ENCODE measurements around the gene RAD21L1. TPM values are rescaled to one million over a fixed set of nuclear protein-coding genes. Genes with fewer than 3 reads are reported as not detected.

RAD21L1 gene
- total RNA-seq, 2 donors from 2014 or later = 0.21 to 1.2 TPM

GRCh38 chr20:1187605-1188171 is 38.2 kb upstream of the RAD21L1 start:
- DNase-seq (no peak), ATAC-seq (replicated peaks in 1 of 2) (no peak)
- Mint-ChIP-seq H3K4me1 (ENCODE audit: low read depth) (peaks cover 11% of the 10 kb centered on the region), H3K36me3 (ENCODE audit: insufficient read depth in 2 of 2) (no peaks in the 10 kb centered on the region), H3K4me3 (no peak overlapping the region), H3K27ac (no peak overlapping the region), H3K27me3 (ENCODE audit: low read depth) (peaks cover 35% of the 10 kb centered on the region), H3K9me3 (no peaks in the 10 kb centered on the region)

DNA sequence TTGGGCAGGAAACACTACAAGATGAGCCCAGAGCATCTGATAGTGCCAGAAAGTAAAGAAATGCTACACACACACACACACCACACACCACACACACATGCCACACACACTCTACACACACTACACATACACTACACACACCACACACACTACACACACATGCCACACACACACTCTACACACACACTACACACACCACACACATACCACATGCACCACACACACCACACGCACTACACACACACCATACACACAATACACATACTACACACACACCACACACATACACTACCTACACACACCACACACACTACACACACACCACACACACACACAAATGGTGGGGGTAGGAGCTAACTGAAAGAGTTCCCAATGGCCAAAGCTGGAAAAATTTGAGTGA is 37.5 kb upstream of the RAD21L1 start:
- Mint-ChIP-seq H3K36me3 (ENCODE audit: insufficient read depth in 2 of 2) (no peaks in the 10 kb centered on the region), H3K9me3 (no peaks in the 10 kb centered on the region), H3K4me1 (ENCODE audit: low read depth) (peaks cover 11% of the 10 kb centered on the region), H3K27me3 (ENCODE audit: low read depth) (peaks cover 29% of the 10 kb centered on the region), H3K4me3 (no peak overlapping the region), H3K27ac (no peak overlapping the region)
- ATAC-seq (replicated peaks in 1 of 2) (no peak), DNase-seq (no peak)

DNA sequence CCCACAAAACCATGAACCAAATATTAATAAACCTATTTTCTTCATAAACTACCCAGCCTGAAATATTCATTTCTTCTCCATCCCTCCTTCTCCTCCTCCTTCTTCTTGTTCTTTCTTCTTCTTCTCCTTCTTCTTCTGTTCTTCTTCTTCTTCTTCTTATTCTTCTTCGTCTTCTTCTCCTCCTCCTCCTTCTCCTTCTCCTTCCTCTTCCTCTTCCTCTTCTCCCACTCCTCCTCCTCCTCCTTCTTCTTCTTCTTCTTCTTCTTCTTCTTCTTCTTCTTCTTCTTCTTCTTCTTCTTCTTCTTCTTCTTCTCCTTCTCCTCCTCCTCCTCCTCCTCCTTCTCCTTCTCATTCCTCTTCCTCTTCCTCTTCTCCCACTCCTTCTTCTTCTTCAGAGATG is 36.0 kb upstream of the RAD21L1 start:
- Mint-ChIP-seq H3K4me1 (ENCODE audit: low read depth) (peaks cover 5% of the 10 kb centered on the region), H3K27ac (no peak overlapping the region), H3K27me3 (ENCODE audit: low read depth) (peaks cover 14% of the 10 kb centered on the region), H3K4me3 (no peak overlapping the region), H3K36me3 (ENCODE audit: insufficient read depth in 2 of 2) (no peaks in the 10 kb centered on the region), H3K9me3 (no peaks in the 10 kb centered on the region)
- no peak for DNase-seq
- no peak for ATAC-seq (replicated peaks in 1 of 2)

- no peak for DNase-seq
- Mint-ChIP-seq H3K27me3 (ENCODE audit: low read depth) (peaks cover 14% of the 10 kb centered on the region), H3K27ac (no peak overlapping the region), H3K9me3 (no peaks in the 10 kb centered on the region), H3K36me3 (ENCODE audit: insufficient read depth in 2 of 2) (no peaks in the 10 kb centered on the region), H3K4me1 (ENCODE audit: low read depth) (peaks cover 4% of the 10 kb centered on the region), H3K4me3 (no peak overlapping the region)
- no peak for ATAC-seq (replicated peaks in 1 of 2)
These were observed 35.0 kb upstream of the RAD21L1 start for GRCh38 chr20:1190847-1191246.

DNA sequence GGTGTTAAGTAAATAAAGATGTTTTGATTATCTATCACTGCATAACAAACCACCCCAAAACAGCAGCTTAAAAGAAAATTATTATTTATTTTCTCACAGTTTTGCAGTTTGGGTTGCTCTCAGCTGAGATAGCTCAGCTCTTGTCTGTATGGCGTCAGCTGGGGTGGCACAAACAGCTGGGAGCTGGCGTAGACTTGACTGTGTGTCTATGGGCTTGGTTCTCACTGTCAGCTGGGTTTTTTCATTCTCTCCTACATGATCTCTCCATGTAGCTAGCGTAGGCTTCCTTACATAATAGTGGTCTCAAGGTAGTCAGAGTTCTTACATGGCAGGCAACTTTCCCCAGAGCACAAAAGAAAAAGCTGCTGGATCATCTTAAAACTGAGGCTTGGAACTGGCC is 34.5 kb upstream of the RAD21L1 start:
- peaks cover 14% of the 10 kb centered on the region for H3K27me3 Mint-ChIP-seq (ENCODE audit: low read depth)
- peaks cover 0 to under 1% of the 10 kb centered on the region in 2 donors for H3K9me3 Mint-ChIP-seq
- ATAC-seq (replicated peaks in 1 of 2) (no peak), DNase-seq (no peak)
- no peaks in the 10 kb centered on the region for H3K36me3 Mint-ChIP-seq (ENCODE audit: insufficient read depth in 2 of 2)
- H3K27ac Mint-ChIP-seq = no peak overlapping the region
- H3K4me3 Mint-ChIP-seq = no peak overlapping the region
- no peaks in the 10 kb centered on the region for H3K4me1 Mint-ChIP-seq (ENCODE audit: low read depth)

DNA sequence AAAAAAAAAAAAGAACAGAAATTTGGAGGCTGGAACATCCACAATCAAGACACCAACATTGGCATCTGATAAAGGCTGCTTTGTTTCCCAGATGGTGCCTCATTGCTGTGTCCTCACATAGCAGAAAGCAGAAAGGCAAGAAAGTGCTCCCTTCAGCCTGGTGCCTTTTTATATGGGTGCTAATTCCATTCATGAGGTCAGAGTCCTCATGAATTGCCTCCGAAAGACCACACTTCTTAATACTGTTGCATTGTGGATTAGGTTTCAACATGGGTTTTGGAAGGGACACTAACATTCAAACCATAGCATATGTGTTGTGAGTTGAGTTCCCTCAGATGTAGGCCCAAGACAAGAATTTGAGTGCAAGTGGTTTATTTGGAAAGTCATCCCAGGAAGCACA is 30.6 kb upstream of the RAD21L1 start:
- peaks cover 6% of the 10 kb centered on the region for H3K4me1 Mint-ChIP-seq (ENCODE audit: low read depth)
- H3K36me3 Mint-ChIP-seq (ENCODE audit: insufficient read depth in 2 of 2) = no peaks in the 10 kb centered on the region
- H3K9me3 Mint-ChIP-seq = peaks cover 0 to 2% of the 10 kb centered on the region in 2 donors
- H3K27me3 Mint-ChIP-seq (ENCODE audit: low read depth) = peaks cover 7% of the 10 kb centered on the region
- DNase-seq (no peak), ATAC-seq (replicated peaks in 1 of 2) (no peak)
- no peak overlapping the region for H3K27ac Mint-ChIP-seq
- H3K4me3 Mint-ChIP-seq = no peak overlapping the region

DNA sequence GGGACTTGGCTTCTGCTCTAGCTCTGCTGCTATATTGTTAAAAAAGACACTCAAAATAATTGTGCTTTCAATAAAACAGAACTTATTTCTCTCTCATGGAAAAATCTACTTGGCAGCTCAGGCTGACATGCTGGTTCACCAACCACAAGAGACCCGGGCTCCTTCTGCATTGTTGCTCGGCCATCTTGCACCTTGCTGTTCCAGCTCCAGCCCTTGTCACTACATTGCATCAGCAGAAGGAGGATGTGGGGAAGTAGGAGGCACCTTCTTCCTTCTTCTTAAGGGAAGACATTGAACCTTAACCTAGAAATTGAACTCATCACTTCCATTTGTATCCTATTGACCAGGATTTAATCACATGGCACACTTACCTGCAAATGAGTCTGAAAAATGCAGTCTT is 29.2 kb upstream of the RAD21L1 start:
- Mint-ChIP-seq H3K36me3 (ENCODE audit: insufficient read depth in 2 of 2) (no peaks in the 10 kb centered on the region), H3K9me3 (peaks cover 0 to 2% of the 10 kb centered on the region in 2 donors), H3K27ac (no peak overlapping the region), H3K27me3 (ENCODE audit: low read depth) (no peaks in the 10 kb centered on the region), H3K4me1 (ENCODE audit: low read depth) (peaks cover 9% of the 10 kb centered on the region), H3K4me3 (no peak overlapping the region)
- DNase-seq (no peak), ATAC-seq (replicated peaks in 1 of 2) (no peak)

DNA sequence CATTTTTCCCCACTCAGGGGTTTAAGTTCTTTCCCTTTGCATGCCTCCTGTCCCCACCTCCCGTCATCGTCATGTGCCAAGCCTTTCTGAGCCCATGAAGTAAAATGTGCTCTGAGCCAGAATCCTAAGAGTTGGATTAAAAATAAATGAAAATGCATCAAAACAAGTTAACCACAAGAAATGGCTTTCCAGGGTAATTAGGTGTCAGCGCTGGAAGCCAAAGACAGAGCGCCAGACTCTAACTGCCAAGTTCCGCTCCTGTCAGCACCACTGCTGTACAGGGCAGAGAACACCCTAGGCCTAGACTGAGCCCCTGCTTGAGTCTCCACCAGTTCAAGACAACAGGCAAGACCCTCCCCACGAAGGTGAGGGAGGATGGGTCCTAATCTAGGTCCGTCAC is 28.0 kb upstream of the RAD21L1 start:
- no peaks in the 10 kb centered on the region for H3K27me3 Mint-ChIP-seq (ENCODE audit: low read depth)
- H3K4me1 Mint-ChIP-seq (ENCODE audit: low read depth) = peaks cover 9% of the 10 kb centered on the region
- peaks cover 0 to 2% of the 10 kb centered on the region in 2 donors for H3K9me3 Mint-ChIP-seq
- ATAC-seq (replicated peaks in 1 of 2) = no peak
- no peaks in the 10 kb centered on the region for H3K36me3 Mint-ChIP-seq (ENCODE audit: insufficient read depth in 2 of 2)
- H3K4me3 Mint-ChIP-seq = no peak overlapping the region
- no peak overlapping the region for H3K27ac Mint-ChIP-seq
- no peak for DNase-seq

GRCh38 chr20:1198751-1199150 is 27.1 kb upstream of the RAD21L1 start:
- DNase-seq = no peak
- H3K27ac Mint-ChIP-seq = no peak overlapping the region
- H3K9me3 Mint-ChIP-seq = peaks cover 0 to 2% of the 10 kb centered on the region in 2 donors
- peaks cover 9% of the 10 kb centered on the region for H3K4me1 Mint-ChIP-seq (ENCODE audit: low read depth)
- no peak for ATAC-seq (replicated peaks in 1 of 2)
- no peak overlapping the region for H3K4me3 Mint-ChIP-seq
- no peaks in the 10 kb centered on the region for H3K27me3 Mint-ChIP-seq (ENCODE audit: low read depth)
- no peaks in the 10 kb centered on the region for H3K36me3 Mint-ChIP-seq (ENCODE audit: insufficient read depth in 2 of 2)

- no peak overlapping the region for H3K4me3 Mint-ChIP-seq
- no peaks in the 10 kb centered on the region for H3K27me3 Mint-ChIP-seq (ENCODE audit: low read depth)
- H3K36me3 Mint-ChIP-seq (ENCODE audit: insufficient read depth in 2 of 2) = no peaks in the 10 kb centered on the region
- no peak for ATAC-seq (replicated peaks in 1 of 2)
- peaks cover 0 to 2% of the 10 kb centered on the region in 2 donors for H3K9me3 Mint-ChIP-seq
- H3K4me1 Mint-ChIP-seq (ENCODE audit: low read depth) = peaks cover 9% of the 10 kb centered on the region
- no peak for DNase-seq
- H3K27ac Mint-ChIP-seq = no peak overlapping the region
These were observed 26.5 kb upstream of the RAD21L1 start for GRCh38 chr20:1199212-1199873.

GRCh38 chr20:1199964-1200363 is 25.9 kb upstream of the RAD21L1 start:
- Mint-ChIP-seq H3K27me3 (ENCODE audit: low read depth) (no peaks in the 10 kb centered on the region), H3K27ac (no peak overlapping the region), H3K9me3 (peaks cover 0 to 2% of the 10 kb centered on the region in 2 donors), H3K36me3 (ENCODE audit: insufficient read depth in 2 of 2) (no peaks in the 10 kb centered on the region), H3K4me1 (ENCODE audit: low read depth) (peaks cover 9% of the 10 kb centered on the region), H3K4me3 (no peak overlapping the region)
- DNase-seq (no peak), ATAC-seq (replicated peaks in 1 of 2) (no peak)

DNA sequence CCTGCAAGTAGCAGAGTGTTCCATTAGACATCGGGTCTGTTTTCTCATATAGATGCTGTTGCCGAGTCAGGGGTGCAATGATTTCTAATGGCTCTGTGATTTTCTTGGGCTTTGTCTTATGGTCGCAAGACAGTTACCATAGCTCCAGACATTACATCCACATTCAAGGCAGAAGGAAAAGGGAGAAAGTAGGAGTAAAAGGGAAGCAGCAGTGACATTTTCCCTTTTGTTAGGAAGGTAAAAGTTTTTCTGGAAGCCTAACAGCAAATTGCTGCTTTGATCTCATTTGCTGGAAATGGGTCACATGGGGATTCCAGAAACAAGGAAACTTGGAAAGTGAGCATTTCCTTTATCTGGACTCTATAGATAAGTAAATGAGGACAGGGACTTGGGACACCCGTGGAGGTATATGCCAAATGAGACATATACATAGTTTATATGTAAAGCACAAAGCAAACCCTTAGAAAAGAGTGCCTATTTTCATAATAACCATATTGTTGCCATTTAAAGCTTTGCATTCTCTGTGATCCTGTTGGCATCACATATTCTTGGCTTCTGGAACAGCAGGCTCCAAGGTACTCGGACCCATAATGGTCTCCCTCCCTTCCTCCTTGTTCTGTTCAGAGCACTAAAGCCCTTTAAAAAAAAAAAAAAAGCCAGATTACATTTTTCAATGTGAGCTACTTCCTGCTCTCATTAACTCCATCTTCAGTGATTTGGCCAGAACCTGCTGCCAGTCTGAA is 22.9 kb upstream of the RAD21L1 start, which contains the start of gene C20orf202:
Gene C20orf202, plus strand, starts transcription at position 693 of the 743 bp plus-strand sequence. CDS start 132 bp downstream, outside the sequence.
- no peaks in the 10 kb centered on the region for H3K36me3 Mint-ChIP-seq (ENCODE audit: insufficient read depth in 2 of 2)
- peaks cover 9% of the 10 kb centered on the region for H3K4me1 Mint-ChIP-seq (ENCODE audit: low read depth)

GRCh38 chr20:1203630-1204029 is 22.2 kb upstream of the RAD21L1 start:
- H3K4me1 Mint-ChIP-seq (ENCODE audit: low read depth) = peaks cover 9% of the 10 kb centered on the region
- no peak overlapping the region for H3K4me3 Mint-ChIP-seq
- no peaks in the 10 kb centered on the region for H3K36me3 Mint-ChIP-seq (ENCODE audit: insufficient read depth in 2 of 2)
- H3K9me3 Mint-ChIP-seq = no peaks in the 10 kb centered on the region
- H3K27ac Mint-ChIP-seq = no peak overlapping the region
- no peak for DNase-seq
- no peak for ATAC-seq (replicated peaks in 1 of 2)
- H3K27me3 Mint-ChIP-seq (ENCODE audit: low read depth) = no peaks in the 10 kb centered on the region

More for the DNA sequence above, 22.9 kb upstream of the RAD21L1 start, which contains the start of gene C20orf202:
- DNase-seq = no peak
- Mint-ChIP-seq H3K27ac (no peak within 1 kb of the TSS), H3K4me3 (no peak within 1 kb of the TSS), H3K9me3 (no peaks in the 10 kb centered on the region), H3K27me3 (ENCODE audit: low read depth) (no peaks in the 10 kb centered on the region)
- no peak for ATAC-seq (replicated peaks in 1 of 2)
